Measurements from ENCODE around the gene BRSK2. TPM values are rescaled to one million over a fixed set of nuclear protein-coding genes. Genes with fewer than 3 reads are reported as not detected.

The BRSK2 gene
- total RNA-seq, 2 experiments from 2014 or later, result 0.22 to 0.55 TPM

- no peak for ATAC-seq (ENCODE audit: poor library complexity)
- H3K36me3 Mint-ChIP-seq (ENCODE audit: low read depth), result no peaks in the 10 kb centered on the region
- H3K9me3 Mint-ChIP-seq, result no peaks in the 10 kb centered on the region
- DNase-seq, result no peak
- H3K4me3 Mint-ChIP-seq, result no peak overlapping the region
- H3K36me3 ChIP-seq (ENCODE audit: insufficient read depth, low read length), result no peaks in the 10 kb centered on the region
- peaks cover 28% of the 10 kb centered on the region for H3K27me3 Mint-ChIP-seq
- H3K27me3 ChIP-seq (ENCODE audit: control insufficient read depth in 1 of 2, insufficient read depth in 2 of 2, low read length in 2 of 2), result peaks cover 20 to 27% of the 10 kb centered on the region in 2 experiments
- TF ChIP-seq, protein P1, sequence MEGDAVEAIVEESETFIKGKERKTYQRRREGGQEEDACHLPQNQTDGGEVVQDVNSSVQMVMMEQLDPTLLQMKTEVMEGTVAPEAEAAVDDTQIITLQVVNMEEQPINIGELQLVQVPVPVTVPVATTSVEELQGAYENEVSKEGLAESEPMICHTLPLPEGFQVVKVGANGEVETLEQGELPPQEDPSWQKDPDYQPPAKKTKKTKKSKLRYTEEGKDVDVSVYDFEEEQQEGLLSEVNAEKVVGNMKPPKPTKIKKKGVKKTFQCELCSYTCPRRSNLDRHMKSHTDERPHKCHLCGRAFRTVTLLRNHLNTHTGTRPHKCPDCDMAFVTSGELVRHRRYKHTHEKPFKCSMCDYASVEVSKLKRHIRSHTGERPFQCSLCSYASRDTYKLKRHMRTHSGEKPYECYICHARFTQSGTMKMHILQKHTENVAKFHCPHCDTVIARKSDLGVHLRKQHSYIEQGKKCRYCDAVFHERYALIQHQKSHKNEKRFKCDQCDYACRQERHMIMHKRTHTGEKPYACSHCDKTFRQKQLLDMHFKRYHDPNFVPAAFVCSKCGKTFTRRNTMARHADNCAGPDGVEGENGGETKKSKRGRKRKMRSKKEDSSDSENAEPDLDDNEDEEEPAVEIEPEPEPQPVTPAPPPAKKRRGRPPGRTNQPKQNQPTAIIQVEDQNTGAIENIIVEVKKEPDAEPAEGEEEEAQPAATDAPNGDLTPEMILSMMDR (IDR thresholded peaks at IDR 0.05), result no peak
- no peak overlapping the region for H3K27ac Mint-ChIP-seq
- no peak overlapping the region for H3K4me3 ChIP-seq (ENCODE audit: low read length)
- CTCF ChIA-PET, result no interaction called here
- H3K27ac ChIP-seq (ENCODE audit: low read depth in 1 of 2, low read length in 2 of 2), result no peak overlapping the region
- peaks cover 22% of the 10 kb centered on the region for H3K4me1 ChIP-seq (ENCODE audit: insufficient read depth, low read length)
- POLR2A ChIA-PET, result interaction anchor here (1.0 kb wide), 1 partner anchor 9 kb away, joined by 3 read pairs; no protein-coding TSS in a partner anchor
- intact Hi-C loops (cut with DNase I, micrococcal nuclease), result no loop called here
- peaks cover 0 to 16% of the 10 kb centered on the region in 2 experiments for H3K9me3 ChIP-seq (ENCODE audit: control insufficient read depth in 1 of 2, insufficient read depth in 1 of 2, low read length in 2 of 2)
- H3K4me1 Mint-ChIP-seq (ENCODE audit: low read depth), result peaks cover 7% of the 10 kb centered on the region
These were observed 2.8 kb downstream of the BRSK2 start for GRCh38 chr11:1392561-1392960.

DNA sequence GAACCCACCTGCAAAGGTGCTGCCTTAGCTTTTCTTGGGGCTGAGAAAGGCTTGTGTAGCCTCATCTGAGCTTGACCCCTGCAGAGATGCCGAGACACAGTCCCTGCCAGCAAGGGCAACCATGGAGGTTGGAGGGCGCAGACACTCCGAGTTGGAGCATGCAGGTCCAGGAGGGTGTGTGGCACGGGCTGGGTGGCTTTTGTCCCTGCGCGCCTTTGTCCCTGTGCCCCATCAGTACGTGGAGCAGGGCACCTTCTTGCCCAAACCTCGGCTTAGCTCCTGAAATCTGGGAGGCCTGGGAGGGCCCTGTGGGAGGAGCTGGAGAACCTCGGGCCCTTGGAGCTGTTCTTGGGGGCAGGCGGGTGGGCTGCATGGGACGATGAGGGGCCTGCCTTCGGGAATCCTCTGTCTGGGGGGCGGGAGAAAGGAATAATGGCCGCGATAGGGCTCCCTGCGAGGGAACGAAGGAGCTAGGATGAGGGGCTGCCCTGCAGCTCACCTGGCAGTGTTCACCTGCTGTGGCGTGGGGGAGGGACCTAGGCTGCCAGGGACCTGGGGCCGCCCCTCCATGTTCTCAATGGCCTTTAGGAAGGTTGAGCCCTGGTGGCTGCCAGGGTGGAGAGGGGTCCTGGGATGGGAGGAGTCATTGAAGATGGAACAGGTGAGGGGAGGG is 3.4 kb downstream of the BRSK2 start:
- Histone ChIP-seq H3K4me3 (ENCODE audit: low read length) (no peak overlapping the region), H3K9me3 (ENCODE audit: control insufficient read depth in 1 of 2, insufficient read depth in 1 of 2, low read length in 2 of 2) (peaks cover 0 to 16% of the 10 kb centered on the region in 2 experiments), H3K4me1 (ENCODE audit: insufficient read depth, low read length) (peaks cover 19% of the 10 kb centered on the region), H3K27ac (ENCODE audit: low read depth in 1 of 2, low read length in 2 of 2) (no peak overlapping the region), H3K36me3 (ENCODE audit: insufficient read depth, low read length) (no peaks in the 10 kb centered on the region), H3K27me3 (ENCODE audit: control insufficient read depth in 1 of 2, insufficient read depth in 2 of 2, low read length in 2 of 2) (peaks cover 20 to 27% of the 10 kb centered on the region in 2 experiments)
- no peak overlapping the region for H3K4me3 Mint-ChIP-seq
- ATAC-seq (ENCODE audit: poor library complexity), result no peak
- peaks cover 7% of the 10 kb centered on the region for H3K4me1 Mint-ChIP-seq (ENCODE audit: low read depth)
- H3K9me3 Mint-ChIP-seq, result no peaks in the 10 kb centered on the region
- intact Hi-C loops (cut with DNase I, micrococcal nuclease), result no loop called here
- DNase-seq, result no peak
- H3K27ac Mint-ChIP-seq, result no peak overlapping the region
- H3K27me3 Mint-ChIP-seq, result peaks cover 28% of the 10 kb centered on the region
- TF ChIP-seq, protein P1 (IDR thresholded peaks at IDR 0.05), result no peak
- H3K36me3 Mint-ChIP-seq (ENCODE audit: low read depth), result no peaks in the 10 kb centered on the region
- ChIA-PET CTCF (no interaction called here), POLR2A (interaction anchor here (1.0 kb wide), 1 partner anchor 10 kb away, joined by 3 read pairs; no protein-coding TSS in a partner anchor)

DNA sequence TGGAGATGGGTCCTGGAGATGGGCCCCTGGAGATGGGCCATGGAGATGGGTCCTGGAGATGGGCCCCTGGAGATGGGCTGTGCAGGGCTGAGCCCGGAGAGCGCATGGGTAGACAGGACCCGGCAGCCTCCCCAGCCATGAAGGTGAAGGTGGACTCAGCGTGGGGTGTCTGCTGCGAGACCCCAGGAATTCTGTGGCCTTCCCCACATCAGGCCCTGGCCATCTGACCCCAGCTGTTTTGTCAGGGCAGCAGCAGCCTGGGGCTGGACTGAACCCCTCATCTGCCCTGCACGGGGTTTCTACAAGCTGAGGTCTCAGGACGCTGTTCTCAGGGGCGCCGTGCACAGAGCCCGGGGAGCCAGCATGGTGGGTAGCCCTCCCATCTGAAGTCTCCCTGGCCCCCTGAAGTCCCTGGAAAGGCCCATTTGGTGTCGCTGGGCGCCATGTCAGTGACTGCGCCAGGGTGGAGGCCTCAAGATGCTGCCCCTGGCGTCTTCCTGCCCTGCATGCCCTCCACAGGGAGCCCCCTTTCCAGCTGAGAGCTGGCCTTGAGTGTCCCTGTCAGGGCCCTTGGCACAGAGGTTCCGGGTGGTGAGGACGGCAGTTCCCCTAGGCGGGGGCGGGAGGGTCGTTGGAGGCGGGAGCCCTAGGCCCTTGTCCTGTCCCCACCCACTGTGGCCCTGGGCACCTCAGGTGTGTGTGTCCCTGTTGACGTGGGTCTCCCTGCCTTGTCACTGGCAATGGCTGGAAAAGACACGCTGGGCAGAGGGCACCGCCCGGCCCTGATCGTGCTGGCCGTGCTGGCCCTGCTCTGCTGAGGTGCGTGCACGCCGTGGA is 5.4 kb downstream of the BRSK2 start:
- H3K4me3 ChIP-seq (ENCODE audit: low read length), result no peak overlapping the region
- TF ChIP-seq, protein P1 (IDR thresholded peaks at IDR 0.05), result no peak
- H3K4me1 Mint-ChIP-seq (ENCODE audit: low read depth), result peaks cover 7% of the 10 kb centered on the region
- peaks cover 0 to 16% of the 10 kb centered on the region in 2 experiments for H3K9me3 ChIP-seq (ENCODE audit: control insufficient read depth in 1 of 2, insufficient read depth in 1 of 2, low read length in 2 of 2)
- no peaks in the 10 kb centered on the region for H3K9me3 Mint-ChIP-seq
- intact Hi-C loops (cut with DNase I, micrococcal nuclease), result no loop called here
- no peaks in the 10 kb centered on the region for H3K36me3 ChIP-seq (ENCODE audit: insufficient read depth, low read length)
- H3K27me3 Mint-ChIP-seq, result peaks cover 28% of the 10 kb centered on the region
- CTCF ChIA-PET, result no interaction called here
- H3K4me1 ChIP-seq (ENCODE audit: insufficient read depth, low read length), result peaks cover 8% of the 10 kb centered on the region
- no peak overlapping the region for H3K27ac Mint-ChIP-seq
- no peaks in the 10 kb centered on the region for H3K36me3 Mint-ChIP-seq (ENCODE audit: low read depth)
- ATAC-seq (ENCODE audit: poor library complexity) (no peak), DNase-seq (peak in 1 of 14 experiments; percentile 2)
- POLR2A ChIA-PET, result no interaction called here
- peaks cover 20 to 27% of the 10 kb centered on the region in 2 experiments for H3K27me3 ChIP-seq (ENCODE audit: control insufficient read depth in 1 of 2, insufficient read depth in 2 of 2, low read length in 2 of 2)
- no peak overlapping the region for H3K27ac ChIP-seq (ENCODE audit: low read depth in 1 of 2, low read length in 2 of 2)
- no peak overlapping the region for H3K4me3 Mint-ChIP-seq
